HepG2 (cell line): ENCODE measurements around the gene TSSK6. TPM values are rescaled to one million over a fixed set of nuclear protein-coding genes. Genes with fewer than 3 reads are reported as not detected.
A peak's percentile ranks its signal among the peaks of the same experiment; 100 is the strongest.

Experiments
- ATAC-seq: fragments of 200-7000 bp; cut with Tn5 transposase; 3 replicates; pipeline ENCODE4 v1.9.1; 2020; ENCODE audit warnings: mild to moderate bottlenecking, moderate library complexity
- BruUV-seq: library from RNA; stranded (reverse); fragments of 400-500 nt; replicated peaks from 2 replicates; lab custom pipeline; 2021; lab: Mats Ljungman, UMichigan
- CTCF ChIA-PET: fragments of 300-600 bp; formaldehyde crosslinking; extraction: SDS; loops from one replicate; lab custom pipeline; 2021; ENCODE audit warnings: low total read pairs, inconsistent platforms, low intra/inter-chr PET ratio; lab: Yijun Ruan, JAX
- POLR2A ChIA-PET: fragments of 350-600 bp; sonication (Branson Sonifier 250); formaldehyde crosslinking; loops from one replicate; lab custom pipeline; 2020; ENCODE audit warnings: antibody characterized with exemption, inconsistent platforms; lab: Yijun Ruan, JAX
- DNase-seq: peaks from one replicate; pipeline ENCODE4 v3.0.0-alpha.2; 2015; ENCODE audit warnings: low spot score
- FAIRE-seq: peaks from 3 replicates; lab custom pipeline; 2011; peaks lifted over from hg19 to GRCh38; lab: Jason Lieb, UNC
- H2AFZ ChIP-seq: one replicate; pipeline ENCODE4 v1.6.1; 2011; ENCODE audit warnings: low read length, inconsistent platforms
- H3K27ac ChIP-seq: fragments of 300-600 bp; 3 replicates; pipeline ENCODE4 v1.8.0; 2011; ENCODE audit warnings: mixed run types, mild to moderate bottlenecking, mixed read lengths, low read length, inconsistent platforms; ENCODE audit not compliant: insufficient read depth; ENCODE audit errors: extremely low read length
- H3K27me3 ChIP-seq, 2 experiments: fragments of 200-600 bp in 1 of 2; 2 replicates in 1 of 2; 3 replicates in 1 of 2; pipeline versions ENCODE4 v1.6.0 to v1.8.0; 2011; ENCODE audit warnings: low read length in 2 of 2, mild to moderate bottlenecking in 2 of 2, moderate library complexity in 2 of 2, inconsistent platforms in 1 of 2; ENCODE audit not compliant: insufficient read depth in 2 of 2, control insufficient read depth in 1 of 2
- H3K36me3 ChIP-seq, 2 experiments: fragments of 200-600 bp in 1 of 2; replicated peaks in 1 of 2; 2 replicates in 1 of 2; 3 replicates in 1 of 2; pipeline versions ENCODE4 v1.5.1 to v1.8.0; 2011; ENCODE audit warnings: low read length in 2 of 2, inconsistent platforms in 1 of 2; ENCODE audit not compliant: insufficient read depth in 2 of 2, control insufficient read depth in 1 of 2
- H3K4me1 ChIP-seq: 2 replicates; pipeline ENCODE4 v1.5.1; 2012; ENCODE audit warnings: low read length, inconsistent platforms; ENCODE audit not compliant: insufficient read depth
- H3K4me2 ChIP-seq: 2 replicates; pipeline ENCODE4 v1.6.0; 2011; ENCODE audit warnings: low read depth, low read length, inconsistent platforms
- H3K4me3 ChIP-seq, 3 experiments: fragments of 200-600 bp in 1 of 3; sonication (generic), shearing (Covaris generic) in 1 of 3; replicated peaks in 1 of 3; 2 replicates each; pipeline ENCODE4 v1.5.1; 2011 to 2016; ENCODE audit warnings: low read length in 3 of 3, inconsistent platforms in 2 of 3, low read depth in 2 of 3, mild to moderate bottlenecking in 2 of 3, control low read depth in 1 of 3, mixed read lengths in 1 of 3; ENCODE audit not compliant: insufficient read depth in 1 of 3
- H3K79me2 ChIP-seq: one replicate; pipeline ENCODE4 v1.6.1; 2011; ENCODE audit warnings: low read length, inconsistent platforms; ENCODE audit not compliant: insufficient read depth
- H3K9ac ChIP-seq: 2 replicates; pipeline ENCODE4 v1.6.0; 2011; ENCODE audit warnings: mild to moderate bottlenecking, low read depth, low read length, inconsistent platforms; ENCODE audit not compliant: insufficient read depth
- H3K9me3 ChIP-seq: 2 replicates; pipeline ENCODE4 v1.5.1; 2012; ENCODE audit warnings: mild to moderate bottlenecking, low read length
- H4K20me1 ChIP-seq: 2 replicates; pipeline ENCODE4 v1.6.0; 2011; ENCODE audit warnings: inconsistent platforms, mild to moderate bottlenecking, low read length, moderate library complexity; ENCODE audit not compliant: insufficient read depth
- EP300 ChIP-seq, 3 experiments: sonication (generic) in 1 of 3; formaldehyde crosslinking in 1 of 3; IDR thresholded peaks; 2 replicates each; pipeline versions ENCODE4 v1.5.1 to v1.6.1; 2011 to 2020; ENCODE audit warnings: low read depth in 2 of 3, low read length in 2 of 3, borderline replicate concordance in 1 of 3, improper control_type of control experiment in 1 of 3, mild to moderate bottlenecking in 1 of 3, missing genetic modification reagents in 1 of 3, moderate library complexity in 1 of 3
- GABPA ChIP-seq, 2 experiments: IDR thresholded peaks; 2 replicates each; pipeline ENCODE4 v1.6.1; 2011 to 2016; ENCODE audit warnings: low read depth in 2 of 2, low read length in 1 of 2, missing biosample characterization in 1 of 2, missing genetic modification characterization in 1 of 2
- HOXA9 ChIP-seq: sonication (generic); formaldehyde crosslinking; IDR thresholded peaks from 2 replicates; pipeline ENCODE4 v1.8.1; 2022; ENCODE audit warnings: missing genetic modification reagents, mild to moderate bottlenecking, moderate library complexity, borderline replicate concordance
- KAT8 ChIP-seq: IDR thresholded peaks from 2 replicates; pipeline ENCODE4 v1.6.1; 2016; ENCODE audit warnings: missing genetic modification reagents, missing compliant biosample characterization
- SSRP1 ChIP-seq: IDR thresholded peaks from 2 replicates; pipeline ENCODE4 v1.6.1; 2016; ENCODE audit warnings: control low read depth
- ZFP36 ChIP-seq: fragments of 150-350 bp; IDR thresholded peaks from 2 replicates; pipeline ENCODE4 v1.6.1; 2018; ENCODE audit warnings: borderline replicate concordance, low read length, low read depth; ENCODE audit not compliant: partially characterized antibody
- WGBS: methylation state at CpG from one replicate; pipeline ENCODE4 v1.1.6; 2017; ENCODE audit warnings: low lambda C conversion rate; 5-methylcytosine and 5-hydroxymethylcytosine counted together
- in situ Hi-C: cut with HindIII; loops from 2 replicates; pipeline ENCODE4 v1.10.0; 2017; ENCODE audit warnings: low pct_unique_long_range_greater_than_20kb; ENCODE audit not compliant: extremely low pct_ligation_motif_present
- intact Hi-C: fragments of 100-400 bp; cut with micrococcal nuclease; formaldehyde crosslinking; loops from one replicate; pipeline ENCODE4 v1.10.0; 2022; ENCODE audit not compliant: unreplicated experiment
- polyA plus RNA-seq, 8 experiments: library from polyadenylated mRNA; depleted of rRNA in 3 of 8; stranded (reverse) in 7 of 8; unstranded in 1 of 8; fragments of >200 nt; fragmentation: Illumina TruSeq in 4 of 8; extraction: Trizol in 4 of 8; gene quantifications; 2 replicates each; pipeline versions ENCODE4 v1.2.1 to v1.2.3, GENCODE V29; 2011 to 2016; ENCODE audit warnings: low read depth in 4 of 8, missing spikeins in 1 of 8, mixed read lengths in 1 of 8; ENCODE audit not compliant: insufficient read depth in 1 of 8
- total RNA-seq, 5 experiments: library from RNA; depleted of rRNA; stranded (reverse); fragments of >200 nt; fragmentation: Illumina TruSeq; extraction: Trizol; gene quantifications; 2 replicates each; pipeline ENCODE4 v1.2.3, GENCODE V29; 2016; ENCODE audit warnings: low read depth in 1 of 5
- TF ChIP-seq, protein P1 (sequence below): sonication (generic); formaldehyde crosslinking; IDR thresholded peaks from 2 replicates; pipeline ENCODE4 v1.4.0; 2020; ENCODE audit warnings: missing genetic modification reagents
- TF ChIP-seq, protein P2 (sequence below): sonication (generic); formaldehyde crosslinking; IDR thresholded peaks from 2 replicates; pipeline ENCODE4 v1.4.0; 2020; ENCODE audit warnings: missing genetic modification reagents
- TF ChIP-seq, protein P3 (sequence below): sonication (generic); formaldehyde crosslinking; IDR thresholded peaks from 2 replicates; pipeline ENCODE4 v1.5.1; 2020; ENCODE audit warnings: mild to moderate bottlenecking, missing genetic modification reagents, borderline replicate concordance

The TSSK6 gene
- total and polyA plus RNA-seq, 2 of the 13 experiments (the other 11 are each of a cell fraction or from before 2014, with no cell fraction given): 0.71 to 1.2 TPM

DNA sequence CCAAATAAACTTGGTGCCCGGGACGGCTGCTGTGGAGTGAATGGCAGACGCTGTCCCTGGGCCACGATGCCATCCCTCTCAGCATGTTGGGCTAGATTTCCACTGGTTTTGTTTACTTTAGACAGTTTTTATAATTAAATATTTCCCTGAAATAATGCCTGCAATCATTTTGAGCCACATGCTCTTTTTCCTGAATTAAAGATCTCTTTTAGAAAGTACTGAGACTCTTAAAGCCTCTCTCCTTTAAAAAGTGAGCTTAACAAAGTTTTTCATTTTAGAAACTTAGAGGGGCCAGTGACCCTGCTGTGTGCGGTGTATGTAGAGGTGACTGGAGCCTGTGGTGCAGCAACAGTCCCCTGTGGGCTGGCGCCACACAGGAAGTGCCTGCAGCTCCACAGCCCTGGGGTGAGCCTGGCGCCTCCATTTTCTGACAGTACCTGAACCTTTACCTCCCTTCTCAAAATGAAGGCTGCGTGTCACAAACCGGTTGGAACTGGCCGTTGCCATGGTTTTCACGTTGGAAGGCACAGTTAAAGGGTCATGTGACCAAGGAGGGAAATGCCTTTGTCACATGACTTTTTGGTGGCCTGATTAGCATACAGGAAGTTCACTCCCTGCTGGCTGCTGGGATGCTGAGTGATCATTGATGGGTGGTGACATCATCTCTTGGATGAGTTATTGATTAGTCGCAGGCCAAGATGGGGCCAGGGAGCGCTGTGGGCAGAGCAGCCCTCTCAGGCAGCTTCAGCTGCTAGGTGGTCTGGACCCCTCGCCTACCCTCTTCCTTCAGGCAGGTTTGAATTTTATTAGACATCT lies 26.3 kb downstream of the TSSK6 start (continued):
- TF ChIP-seq, protein P1, sequence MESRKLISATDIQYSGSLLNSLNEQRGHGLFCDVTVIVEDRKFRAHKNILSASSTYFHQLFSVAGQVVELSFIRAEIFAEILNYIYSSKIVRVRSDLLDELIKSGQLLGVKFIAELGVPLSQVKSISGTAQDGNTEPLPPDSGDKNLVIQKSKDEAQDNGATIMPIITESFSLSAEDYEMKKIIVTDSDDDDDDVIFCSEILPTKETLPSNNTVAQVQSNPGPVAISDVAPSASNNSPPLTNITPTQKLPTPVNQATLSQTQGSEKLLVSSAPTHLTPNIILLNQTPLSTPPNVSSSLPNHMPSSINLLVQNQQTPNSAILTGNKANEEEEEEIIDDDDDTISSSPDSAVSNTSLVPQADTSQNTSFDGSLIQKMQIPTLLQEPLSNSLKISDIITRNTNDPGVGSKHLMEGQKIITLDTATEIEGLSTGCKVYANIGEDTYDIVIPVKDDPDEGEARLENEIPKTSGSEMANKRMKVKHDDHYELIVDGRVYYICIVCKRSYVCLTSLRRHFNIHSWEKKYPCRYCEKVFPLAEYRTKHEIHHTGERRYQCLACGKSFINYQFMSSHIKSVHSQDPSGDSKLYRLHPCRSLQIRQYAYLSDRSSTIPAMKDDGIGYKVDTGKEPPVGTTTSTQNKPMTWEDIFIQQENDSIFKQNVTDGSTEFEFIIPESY (CRISPR knock-in tag): peak; percentile 80
- TF ChIP-seq SSRP1 (CRISPR knock-in tag) (no peak), KAT8 (0 out of 2 replicates have a peak, but pooled peaks have one; percentile 28), GABPA (IDR thresholded peaks at IDR 0.05; ENCODE audit: low read depth, low read length) (no peak), GABPA (CRISPR knock-in tag; IDR thresholded peaks at IDR 0.05; ENCODE audit: low read depth) (peak; percentile 56; the same call in 1 of the 2 replicates)

DNA sequence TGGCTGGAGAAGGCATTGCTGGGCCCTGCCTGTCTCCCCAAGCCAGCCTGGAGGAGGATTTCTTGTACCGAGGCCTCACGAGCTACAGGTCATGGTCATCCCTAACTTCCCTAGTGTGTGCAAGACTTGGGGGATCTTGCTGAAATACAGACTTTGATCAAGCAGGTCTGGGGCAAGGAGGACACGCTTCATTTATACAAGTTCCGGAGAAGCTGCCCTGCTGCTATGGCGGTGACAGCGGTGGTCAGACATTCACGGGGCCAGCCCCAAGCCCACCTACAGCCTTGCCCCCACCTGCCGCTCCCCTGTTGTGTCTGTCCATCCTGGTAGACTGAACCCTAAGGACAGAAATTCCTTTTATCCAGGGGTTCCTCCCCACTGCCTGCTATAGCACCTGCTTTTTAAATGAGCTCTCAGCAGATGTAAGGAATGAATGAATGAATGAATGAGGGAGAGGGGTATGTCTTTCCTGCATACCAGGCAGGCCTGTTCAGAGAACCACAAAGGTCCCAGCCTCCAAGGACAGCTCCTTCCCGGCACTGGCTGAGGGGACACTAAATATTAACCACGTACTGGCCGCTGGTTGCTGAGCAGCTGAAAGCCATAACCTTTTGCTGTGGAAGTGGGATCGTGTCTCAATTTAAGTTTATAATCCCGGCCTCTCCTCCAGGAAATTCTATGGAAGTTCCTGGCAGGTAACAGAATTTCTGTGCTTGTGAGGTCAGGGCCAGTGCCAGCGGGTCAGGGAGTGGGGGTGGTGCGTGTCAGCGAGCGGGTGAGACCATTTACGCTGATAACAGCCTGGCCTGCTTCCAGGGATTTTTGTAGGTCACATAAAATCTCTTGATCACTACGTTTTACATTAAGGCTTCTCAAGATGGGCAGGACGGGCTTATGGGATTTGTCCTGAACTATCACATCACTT lies 27.1 kb downstream of the TSSK6 start:
- no peak for FAIRE-seq
- intact Hi-C loops (loop anchor here (5.0 kb wide), 1 partner anchor 81 kb away; the partner anchor contains the start of gene GATAD2A), in situ Hi-C loops (no loop called here)
- CTCF ChIA-PET: interaction anchor here (2.4 kb wide), 1 partner anchor 121 kb away, joined by 33 read pairs; no protein-coding TSS in a partner anchor
- peak; percentile 12; the same call in 1 of the 3 replicates for ATAC-seq
- no peak overlapping the region for H3K4me2 ChIP-seq
- POLR2A ChIA-PET: no interaction called here
- H3K9ac ChIP-seq: no peak overlapping the region
- H4K20me1 ChIP-seq: peaks cover 3% of the 10 kb centered on the region; the same call in 1 of the 2 replicates
- no peak overlapping the region for H2AFZ ChIP-seq
- no peaks in the 10 kb centered on the region for H3K27me3 ChIP-seq
- peaks cover 47% of the 10 kb centered on the region for H3K4me1 ChIP-seq
- no peak overlapping the region for H3K4me3 ChIP-seq
- peaks cover 15 to 30% of the 10 kb centered on the region in 2 experiments; a peak in 4 of 5 replicates for H3K36me3 ChIP-seq
- peaks cover 6% of the 10 kb centered on the region for H3K79me2 ChIP-seq
- H3K27ac ChIP-seq: peak overlapping the region; percentile 4
- no peak for DNase-seq
- WGBS: 72% methylated on average over 13 of the region's 20 CpGs
- BruUV-seq: no TSS peak
- H3K9me3 ChIP-seq: no peaks in the 10 kb centered on the region
- TF ChIP-seq EP300 (IDR thresholded peaks at IDR 0.05; ENCODE audit: low read depth in 2 of 2, low read length in 2 of 2) (no peak), EP300 (CRISPR knock-in tag; IDR thresholded peaks at IDR 0.05; ENCODE audit: borderline replicate concordance) (no peak), ZFP36 (no peak), HOXA9 (CRISPR knock-in tag) (no peak)
- TF ChIP-seq, protein P2, sequence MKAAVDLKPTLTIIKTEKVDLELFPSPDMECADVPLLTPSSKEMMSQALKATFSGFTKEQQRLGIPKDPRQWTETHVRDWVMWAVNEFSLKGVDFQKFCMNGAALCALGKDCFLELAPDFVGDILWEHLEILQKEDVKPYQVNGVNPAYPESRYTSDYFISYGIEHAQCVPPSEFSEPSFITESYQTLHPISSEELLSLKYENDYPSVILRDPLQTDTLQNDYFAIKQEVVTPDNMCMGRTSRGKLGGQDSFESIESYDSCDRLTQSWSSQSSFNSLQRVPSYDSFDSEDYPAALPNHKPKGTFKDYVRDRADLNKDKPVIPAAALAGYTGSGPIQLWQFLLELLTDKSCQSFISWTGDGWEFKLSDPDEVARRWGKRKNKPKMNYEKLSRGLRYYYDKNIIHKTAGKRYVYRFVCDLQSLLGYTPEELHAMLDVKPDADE (CRISPR knock-in tag): no peak
- TF ChIP-seq, protein P3, sequence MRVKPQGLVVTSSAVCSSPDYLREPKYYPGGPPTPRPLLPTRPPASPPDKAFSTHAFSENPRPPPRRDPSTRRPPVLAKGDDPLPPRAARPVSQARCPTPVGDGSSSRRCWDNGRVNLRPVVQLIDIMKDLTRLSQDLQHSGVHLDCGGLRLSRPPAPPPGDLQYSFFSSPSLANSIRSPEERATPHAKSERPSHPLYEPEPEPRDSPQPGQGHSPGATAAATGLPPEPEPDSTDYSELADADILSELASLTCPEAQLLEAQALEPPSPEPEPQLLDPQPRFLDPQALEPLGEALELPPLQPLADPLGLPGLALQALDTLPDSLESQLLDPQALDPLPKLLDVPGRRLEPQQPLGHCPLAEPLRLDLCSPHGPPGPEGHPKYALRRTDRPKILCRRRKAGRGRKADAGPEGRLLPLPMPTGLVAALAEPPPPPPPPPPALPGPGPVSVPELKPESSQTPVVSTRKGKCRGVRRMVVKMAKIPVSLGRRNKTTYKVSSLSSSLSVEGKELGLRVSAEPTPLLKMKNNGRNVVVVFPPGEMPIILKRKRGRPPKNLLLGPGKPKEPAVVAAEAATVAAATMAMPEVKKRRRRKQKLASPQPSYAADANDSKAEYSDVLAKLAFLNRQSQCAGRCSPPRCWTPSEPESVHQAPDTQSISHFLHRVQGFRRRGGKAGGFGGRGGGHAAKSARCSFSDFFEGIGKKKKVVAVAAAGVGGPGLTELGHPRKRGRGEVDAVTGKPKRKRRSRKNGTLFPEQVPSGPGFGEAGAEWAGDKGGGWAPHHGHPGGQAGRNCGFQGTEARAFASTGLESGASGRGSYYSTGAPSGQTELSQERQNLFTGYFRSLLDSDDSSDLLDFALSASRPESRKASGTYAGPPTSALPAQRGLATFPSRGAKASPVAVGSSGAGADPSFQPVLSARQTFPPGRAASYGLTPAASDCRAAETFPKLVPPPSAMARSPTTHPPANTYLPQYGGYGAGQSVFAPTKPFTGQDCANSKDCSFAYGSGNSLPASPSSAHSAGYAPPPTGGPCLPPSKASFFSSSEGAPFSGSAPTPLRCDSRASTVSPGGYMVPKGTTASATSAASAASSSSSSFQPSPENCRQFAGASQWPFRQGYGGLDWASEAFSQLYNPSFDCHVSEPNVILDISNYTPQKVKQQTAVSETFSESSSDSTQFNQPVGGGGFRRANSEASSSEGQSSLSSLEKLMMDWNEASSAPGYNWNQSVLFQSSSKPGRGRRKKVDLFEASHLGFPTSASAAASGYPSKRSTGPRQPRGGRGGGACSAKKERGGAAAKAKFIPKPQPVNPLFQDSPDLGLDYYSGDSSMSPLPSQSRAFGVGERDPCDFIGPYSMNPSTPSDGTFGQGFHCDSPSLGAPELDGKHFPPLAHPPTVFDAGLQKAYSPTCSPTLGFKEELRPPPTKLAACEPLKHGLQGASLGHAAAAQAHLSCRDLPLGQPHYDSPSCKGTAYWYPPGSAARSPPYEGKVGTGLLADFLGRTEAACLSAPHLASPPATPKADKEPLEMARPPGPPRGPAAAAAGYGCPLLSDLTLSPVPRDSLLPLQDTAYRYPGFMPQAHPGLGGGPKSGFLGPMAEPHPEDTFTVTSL (CRISPR knock-in tag): no peak
